HEK293T (cell line): ENCODE data around the gene PPIL6.

Source experiments
- ARNT ChIP-seq: fragments of 450-650 bp; IDR thresholded peaks from 2 replicates; pipeline ENCODE4 v1.6.1; 2017; ENCODE audit warnings: mild to moderate bottlenecking
- BHLHE40 ChIP-seq: fragments of 450-650 bp; IDR thresholded peaks from 2 replicates; pipeline ENCODE4 v1.6.1; 2016; ENCODE audit warnings: mild to moderate bottlenecking, moderate library complexity, borderline replicate concordance
- CTBP1 ChIP-seq: fragments of 450-650 bp; IDR thresholded peaks from 2 replicates; pipeline ENCODE4 v1.6.1; 2016; ENCODE audit warnings: borderline replicate concordance
- ELF4 ChIP-seq: fragments of 450-650 bp; IDR thresholded peaks from 2 replicates; pipeline ENCODE4 v1.6.1; 2017; ENCODE audit warnings: antibody characterized with exemption
- FOXA1 ChIP-seq: fragments of 450-650 bp; IDR thresholded peaks from 2 replicates; pipeline ENCODE4 v1.6.1; 2016; ENCODE audit warnings: mild to moderate bottlenecking
- FOXM1 ChIP-seq: fragments of 450-650 bp; IDR thresholded peaks from 2 replicates; pipeline ENCODE4 v1.6.1; 2017; ENCODE audit warnings: mild to moderate bottlenecking, borderline replicate concordance
- HDGF ChIP-seq: fragments of 450-650 bp; IDR thresholded peaks from 2 replicates; pipeline ENCODE4 v1.6.1; 2017; ENCODE audit warnings: antibody characterized with exemption, borderline replicate concordance
- L3MBTL2 ChIP-seq: fragments of 450-650 bp; conservative IDR thresholded peaks from 2 replicates; pipeline ENCODE4 v1.6.1; 2016; ENCODE audit warnings: mild to moderate bottlenecking
- NFRKB ChIP-seq: fragments of 450-650 bp; IDR thresholded peaks from 2 replicates; pipeline ENCODE4 v1.6.1; 2016; ENCODE audit warnings: mild to moderate bottlenecking, moderate library complexity
- SP1 ChIP-seq: fragments of 450-650 bp; IDR thresholded peaks from 2 replicates; pipeline ENCODE4 v1.6.1; 2017
- SUZ12 ChIP-seq: fragments of 450-650 bp; IDR thresholded peaks from 2 replicates; pipeline ENCODE4 v1.6.1; 2016; ENCODE audit warnings: mild to moderate bottlenecking
- TARDBP ChIP-seq: fragments of 450-650 bp; IDR thresholded peaks from 2 replicates; pipeline ENCODE4 v1.6.1; 2016

DNA sequence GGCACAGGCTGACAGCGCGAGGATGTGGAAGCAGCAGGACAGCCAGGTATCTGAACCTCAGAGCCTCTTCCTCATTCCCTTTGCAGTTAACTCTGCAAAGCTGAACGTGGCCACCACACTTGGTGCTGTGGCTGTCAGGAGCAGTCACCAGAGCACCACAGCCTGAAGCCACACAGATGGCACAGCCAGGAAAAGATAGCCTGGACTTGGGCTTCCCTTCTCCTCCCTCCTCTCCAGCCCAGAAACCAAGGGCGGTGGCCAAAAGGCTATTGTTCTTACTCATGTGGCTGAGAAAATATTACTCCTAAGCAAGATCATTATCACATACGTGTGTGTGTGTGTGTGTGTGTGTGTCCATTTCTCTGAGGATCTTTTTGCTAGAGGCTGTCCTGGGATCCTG, 97.9 kb downstream of the PPIL6 start:
- no peak for TF ChIP-seq FOXM1
- no peak for TF ChIP-seq L3MBTL2
- no peak for TF ChIP-seq BHLHE40
- no peak for TF ChIP-seq SUZ12
- TF ChIP-seq SP1: no peak
- no peak for TF ChIP-seq HDGF
- TF ChIP-seq NFRKB: no peak
- TF ChIP-seq ARNT: no peak
- no peak for TF ChIP-seq TARDBP
- TF ChIP-seq CTBP1: no peak
- TF ChIP-seq ELF4: no peak
- TF ChIP-seq FOXA1: no peak
